Measurements from ENCODE around the gene TTLL4.

DNA sequence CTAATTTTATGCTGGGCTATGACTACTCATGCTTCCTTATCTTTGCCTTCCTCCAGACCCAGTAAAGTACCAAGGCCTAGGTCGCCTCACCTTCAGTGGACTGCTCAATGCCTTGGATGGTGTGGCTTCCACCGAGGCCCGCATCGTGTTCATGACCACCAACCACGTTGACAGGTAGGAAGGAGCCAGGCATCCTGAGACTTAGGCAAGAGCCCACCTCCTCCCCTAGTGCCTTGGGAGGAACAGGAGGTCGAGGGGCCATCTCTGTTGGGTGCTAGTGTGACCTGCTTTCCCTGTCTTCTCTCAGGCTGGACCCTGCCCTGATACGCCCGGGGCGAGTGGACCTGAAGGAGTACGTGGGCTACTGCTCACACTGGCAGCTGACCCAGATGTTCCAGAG, 47.8 kb upstream of the TTLL4 start:
- TF ChIP-seq, protein P1, sequence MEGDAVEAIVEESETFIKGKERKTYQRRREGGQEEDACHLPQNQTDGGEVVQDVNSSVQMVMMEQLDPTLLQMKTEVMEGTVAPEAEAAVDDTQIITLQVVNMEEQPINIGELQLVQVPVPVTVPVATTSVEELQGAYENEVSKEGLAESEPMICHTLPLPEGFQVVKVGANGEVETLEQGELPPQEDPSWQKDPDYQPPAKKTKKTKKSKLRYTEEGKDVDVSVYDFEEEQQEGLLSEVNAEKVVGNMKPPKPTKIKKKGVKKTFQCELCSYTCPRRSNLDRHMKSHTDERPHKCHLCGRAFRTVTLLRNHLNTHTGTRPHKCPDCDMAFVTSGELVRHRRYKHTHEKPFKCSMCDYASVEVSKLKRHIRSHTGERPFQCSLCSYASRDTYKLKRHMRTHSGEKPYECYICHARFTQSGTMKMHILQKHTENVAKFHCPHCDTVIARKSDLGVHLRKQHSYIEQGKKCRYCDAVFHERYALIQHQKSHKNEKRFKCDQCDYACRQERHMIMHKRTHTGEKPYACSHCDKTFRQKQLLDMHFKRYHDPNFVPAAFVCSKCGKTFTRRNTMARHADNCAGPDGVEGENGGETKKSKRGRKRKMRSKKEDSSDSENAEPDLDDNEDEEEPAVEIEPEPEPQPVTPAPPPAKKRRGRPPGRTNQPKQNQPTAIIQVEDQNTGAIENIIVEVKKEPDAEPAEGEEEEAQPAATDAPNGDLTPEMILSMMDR (IDR thresholded peaks at IDR 0.05), result no peak
- no peak for TF ChIP-seq POLR2A (IDR thresholded peaks at IDR 0.05)
